GM10847 (cell line): ENCODE data around the gene MVB12A.

Experiments used
- POLR2A ChIP-seq: IDR thresholded peaks from 2 replicates; pipeline ENCODE4 v1.6.1; 2011; ENCODE audit not compliant: insufficient read length; ENCODE audit errors: extremely low read depth

MVB12A gene

DNA sequence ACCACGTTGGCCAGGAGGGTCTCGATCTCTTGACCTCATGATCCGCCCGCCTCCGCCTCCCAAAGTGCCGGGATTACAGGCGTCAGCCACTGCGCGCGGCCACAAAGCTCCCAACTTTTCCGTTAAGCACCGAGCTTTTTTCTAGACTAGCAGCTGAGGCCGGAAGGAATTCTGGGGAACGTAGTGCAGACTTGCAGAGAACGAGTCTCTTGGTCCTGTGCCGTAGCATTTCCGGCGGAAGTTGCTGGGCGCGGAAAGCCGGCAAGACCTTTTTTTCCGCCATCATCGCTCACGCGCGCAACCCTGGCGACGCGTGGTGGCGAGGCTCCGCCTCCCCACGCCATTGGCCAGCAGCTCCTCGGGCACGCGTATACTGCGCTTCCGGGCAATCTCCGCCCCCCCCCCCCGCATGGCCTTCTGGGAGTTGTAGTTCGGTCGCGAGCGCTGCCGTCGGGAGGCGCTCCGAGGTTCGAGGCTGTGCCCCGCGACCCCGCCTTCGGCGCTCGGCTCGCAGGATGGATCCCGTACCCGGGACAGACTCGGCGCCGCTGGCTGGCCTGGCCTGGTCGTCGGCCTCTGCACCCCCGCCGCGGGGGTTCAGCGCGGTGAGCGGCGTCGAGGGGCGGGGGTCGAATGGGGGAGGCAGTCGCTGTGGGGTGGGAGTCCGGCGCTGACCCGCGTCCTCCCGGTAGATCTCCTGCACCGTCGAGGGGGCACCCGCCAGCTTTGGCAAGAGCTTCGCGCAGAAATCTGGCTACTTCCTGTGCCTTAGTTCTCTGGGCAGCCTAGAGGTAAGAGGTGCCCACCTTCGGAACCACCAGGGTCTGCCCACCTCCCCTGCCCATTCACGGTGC, at the start of gene MVB12A:
TSS of gene MVB12A (plus strand) at position 427 of the 854 bp plus-strand sequence. CDS start at position 516, 89 bp downstream.
- TF ChIP-seq POLR2A = peak; percentile 38

DNA sequence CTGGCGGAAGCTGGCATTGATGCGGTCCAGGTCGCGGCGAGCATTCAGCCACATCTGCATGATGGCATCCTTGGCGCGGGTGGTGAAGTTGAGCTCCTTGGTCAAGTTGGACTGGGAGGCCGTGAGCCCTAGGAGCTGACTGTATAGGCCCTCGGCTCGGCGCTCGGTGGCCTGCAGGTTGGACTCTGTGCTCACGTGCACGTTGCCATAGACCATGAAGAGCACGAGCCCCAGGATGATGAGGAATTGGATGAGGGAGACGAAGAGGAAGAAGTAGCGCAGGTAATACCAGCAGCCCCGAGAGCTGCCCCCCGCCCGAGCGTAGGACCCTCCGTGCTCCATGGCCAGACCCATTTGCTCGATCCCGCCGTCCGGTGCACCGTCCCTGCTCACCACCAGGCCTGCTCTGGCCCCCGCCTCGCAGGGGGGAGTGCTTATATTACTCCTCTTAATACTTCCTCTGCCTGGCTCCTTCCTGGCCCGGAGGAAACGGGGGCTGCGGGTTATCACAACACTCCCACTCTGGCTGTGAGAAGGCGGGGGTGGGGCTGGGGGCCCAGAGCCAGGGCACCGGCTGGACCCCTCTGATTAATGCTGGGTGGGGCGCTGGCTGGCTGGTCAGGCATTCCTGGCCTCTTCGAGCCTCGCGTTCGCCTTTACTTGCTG, 42.8 kb upstream of the MVB12A start, which contains the start of gene PLVAP:
TSS of gene PLVAP (minus strand) at position 408 of the 666 bp plus-strand sequence. CDS start at position 354, 54 bp downstream.
- no peak for TF ChIP-seq POLR2A

DNA sequence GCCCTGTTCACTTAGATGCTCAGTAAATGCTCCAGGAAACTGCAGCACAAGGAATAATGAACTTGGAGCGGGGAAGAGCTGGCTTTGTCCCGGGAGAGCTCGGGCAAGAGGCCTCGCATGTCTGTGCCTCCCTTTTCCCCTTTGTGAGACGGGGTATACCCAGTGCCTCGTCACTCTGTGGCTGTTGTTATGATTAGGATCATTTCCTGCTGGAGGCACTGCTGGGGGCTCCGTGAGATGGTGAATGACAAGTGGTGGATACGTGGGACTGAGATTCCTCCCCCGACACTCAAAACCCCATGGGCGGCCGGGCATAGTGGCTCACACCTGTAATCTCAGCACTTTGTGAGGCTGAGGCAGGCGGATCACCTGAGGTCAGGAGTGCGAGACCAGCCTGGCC, 41.6 kb upstream of the MVB12A start:
- TF ChIP-seq POLR2A = no peak

DNA sequence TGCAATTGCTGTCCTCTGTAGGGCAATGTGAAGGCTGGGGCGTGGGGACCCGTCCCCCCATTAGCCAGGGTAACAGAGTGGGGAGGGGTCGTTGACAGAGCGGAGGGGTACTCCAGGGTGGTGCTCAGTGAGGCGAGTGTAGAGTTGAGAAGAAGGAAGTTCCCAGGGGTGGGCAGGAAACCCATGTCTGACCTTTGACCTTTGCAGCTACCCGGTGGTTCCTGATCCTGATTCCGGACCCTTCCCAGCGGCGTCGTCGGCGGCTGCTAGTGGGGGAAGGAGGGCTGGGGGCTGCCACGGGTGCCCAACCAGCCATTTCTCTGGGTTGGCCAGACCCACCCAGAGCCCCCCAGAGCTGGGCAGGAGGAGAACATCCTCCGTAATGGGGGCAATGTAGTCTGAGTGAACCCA, 40.6 kb upstream of the MVB12A start:
- TF ChIP-seq POLR2A = no peak

DNA sequence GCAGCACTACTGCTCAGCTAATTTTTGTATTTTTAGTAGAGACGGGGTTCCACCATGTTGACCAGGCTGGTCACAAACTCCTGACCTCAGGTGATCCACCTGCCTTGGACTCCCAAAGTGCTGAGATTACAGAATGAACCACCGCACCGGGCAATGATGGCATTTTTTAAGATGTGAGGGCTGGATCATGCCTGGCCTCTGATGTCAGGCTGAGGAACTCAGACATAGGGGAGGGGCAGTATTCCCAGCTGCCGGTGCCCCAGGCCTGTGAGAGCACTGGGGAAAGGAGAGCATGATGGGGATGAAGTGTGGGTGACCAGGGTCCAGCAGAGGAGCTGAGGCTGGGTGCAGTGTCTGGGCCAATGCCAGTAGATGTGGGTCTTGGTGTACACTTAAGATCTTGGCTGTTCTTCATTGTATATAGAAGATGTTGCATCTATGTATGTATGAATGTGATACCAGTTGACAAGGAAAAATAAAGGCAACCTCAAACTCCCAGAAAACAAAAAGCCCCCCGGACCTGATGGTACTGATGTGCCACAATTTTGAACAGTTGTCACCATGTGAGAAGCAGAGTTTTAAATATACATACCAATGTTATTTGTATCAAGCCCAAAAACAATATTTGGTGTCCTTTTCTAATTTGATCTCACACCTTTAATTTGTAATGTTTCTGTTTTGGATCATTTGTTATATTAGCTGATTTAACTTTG, 39.3 kb upstream of the MVB12A start:
- no peak for TF ChIP-seq POLR2A

DNA sequence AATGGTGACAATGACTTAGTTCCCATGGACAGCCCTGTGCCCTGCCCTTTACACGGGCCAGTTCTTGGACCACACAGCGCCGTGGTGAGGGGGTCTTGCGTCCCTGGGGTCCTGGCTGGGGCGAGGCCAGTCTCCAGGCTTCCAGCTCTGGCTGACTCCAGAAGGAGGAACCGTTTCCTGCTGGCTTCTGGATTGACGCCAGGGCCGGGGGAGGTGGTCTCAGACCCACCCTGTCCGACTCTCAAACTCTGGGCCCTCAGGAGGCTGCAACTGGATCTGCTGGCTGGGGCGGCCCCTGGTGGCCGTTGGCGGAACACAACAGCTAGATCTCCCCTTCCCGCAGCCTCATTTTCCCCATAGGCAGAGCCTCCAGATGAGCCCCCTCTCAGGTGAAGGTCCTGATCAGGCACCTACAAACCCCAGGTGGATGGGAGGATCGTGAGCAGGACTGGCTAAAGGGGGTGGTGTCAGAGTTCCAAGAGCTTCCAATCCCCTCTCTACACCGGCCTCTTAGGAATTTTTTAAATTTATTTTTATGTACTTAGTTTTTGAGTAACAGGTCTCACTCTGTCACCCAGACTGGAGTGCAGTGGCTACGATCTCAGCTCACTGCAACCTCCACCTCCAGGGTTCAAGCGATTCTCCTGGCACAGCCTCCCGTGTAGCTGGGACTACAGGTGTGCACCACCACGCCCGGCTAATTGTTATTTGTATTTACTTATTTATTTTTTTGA, 33.8 kb upstream of the MVB12A start:
- no peak for TF ChIP-seq POLR2A

DNA sequence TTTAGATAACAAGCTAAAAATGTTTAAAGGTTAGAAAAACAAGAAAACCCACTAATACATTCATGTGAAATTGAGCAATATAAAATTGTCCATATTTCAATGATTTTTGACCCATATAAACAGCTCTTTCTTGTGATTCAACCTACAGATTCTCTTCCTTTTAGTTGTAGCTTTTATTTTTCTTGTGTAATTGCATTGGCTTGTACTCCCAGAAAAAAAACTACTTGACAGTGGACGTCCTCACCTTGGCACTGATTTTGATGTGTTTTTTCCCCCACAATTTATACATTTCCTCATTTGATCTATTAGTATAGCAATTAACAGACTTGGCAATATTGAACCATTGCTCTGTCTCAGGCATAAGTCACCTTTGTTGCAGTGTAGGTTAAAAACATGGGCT, 30.6 kb upstream of the MVB12A start:
- no peak for TF ChIP-seq POLR2A

DNA sequence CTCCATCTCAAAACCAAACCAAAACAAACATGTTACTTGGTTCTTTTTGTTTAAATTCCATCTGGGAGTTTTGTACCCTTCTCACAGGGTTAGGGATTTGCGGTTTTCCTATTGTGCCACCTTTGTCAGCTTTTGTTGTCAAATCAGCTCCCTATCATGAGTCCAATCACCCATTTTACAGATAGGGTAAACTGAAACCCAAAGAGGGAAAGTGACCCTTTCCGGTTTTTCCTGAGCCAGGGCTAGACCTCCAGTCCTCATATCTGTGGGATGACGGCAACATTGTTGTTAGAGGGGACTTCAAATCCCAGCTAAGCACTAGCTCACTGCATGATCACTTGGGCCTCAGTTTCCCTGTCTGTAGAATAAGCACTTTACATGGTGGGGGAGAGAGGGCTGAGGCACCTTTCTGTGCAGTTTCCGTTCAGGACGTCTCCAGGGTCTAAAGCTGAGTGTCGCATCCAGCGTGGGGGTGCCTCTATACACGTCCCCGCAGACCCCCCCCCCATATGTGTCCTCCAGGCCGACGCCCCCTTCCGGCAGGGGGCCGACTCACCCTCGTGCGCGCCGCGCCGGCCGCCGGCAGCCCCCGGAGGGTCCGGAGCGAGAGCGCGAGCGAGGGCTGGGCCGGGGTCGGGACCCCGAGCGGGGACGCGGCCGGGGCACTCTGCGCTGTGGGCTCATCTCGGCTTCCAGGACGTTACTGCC, 29.7 kb upstream of the MVB12A start:
- TF ChIP-seq POLR2A = no peak

DNA sequence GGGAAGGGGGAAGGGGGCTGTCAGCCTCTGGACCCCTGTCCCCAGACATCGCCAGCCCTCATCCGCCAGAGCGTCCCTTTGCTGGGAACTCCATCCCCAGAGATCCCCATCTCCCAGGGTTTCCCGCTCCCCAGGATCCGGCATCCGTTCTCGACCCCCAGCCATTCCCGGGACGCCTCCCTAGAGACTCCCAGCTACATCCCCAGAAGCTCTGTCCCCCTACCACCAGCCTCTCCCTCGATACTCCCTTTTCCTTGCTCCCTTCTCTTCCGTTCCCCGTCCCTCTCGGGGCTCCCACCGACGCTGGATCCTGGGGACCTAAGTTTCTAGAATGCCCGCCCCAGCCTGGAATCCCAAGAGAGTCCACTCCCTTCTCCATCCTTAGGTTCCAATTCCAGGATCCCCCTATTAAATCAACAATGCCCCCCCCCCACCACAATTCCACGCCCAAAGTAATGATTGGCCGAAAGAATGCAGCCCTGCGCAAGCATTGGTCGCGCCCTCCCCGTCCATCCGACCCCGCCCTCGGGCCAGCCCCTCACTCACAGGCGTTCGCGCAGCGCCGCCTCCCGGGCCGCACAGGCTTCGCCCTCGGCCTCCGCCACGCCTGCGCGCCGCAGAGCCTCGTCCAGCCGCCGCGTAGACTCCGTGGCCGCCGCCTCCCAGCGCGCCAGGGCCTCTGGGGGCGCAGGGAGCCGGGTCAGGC, 29.0 kb upstream of the MVB12A start:
- TF ChIP-seq POLR2A = peak; percentile 16

DNA sequence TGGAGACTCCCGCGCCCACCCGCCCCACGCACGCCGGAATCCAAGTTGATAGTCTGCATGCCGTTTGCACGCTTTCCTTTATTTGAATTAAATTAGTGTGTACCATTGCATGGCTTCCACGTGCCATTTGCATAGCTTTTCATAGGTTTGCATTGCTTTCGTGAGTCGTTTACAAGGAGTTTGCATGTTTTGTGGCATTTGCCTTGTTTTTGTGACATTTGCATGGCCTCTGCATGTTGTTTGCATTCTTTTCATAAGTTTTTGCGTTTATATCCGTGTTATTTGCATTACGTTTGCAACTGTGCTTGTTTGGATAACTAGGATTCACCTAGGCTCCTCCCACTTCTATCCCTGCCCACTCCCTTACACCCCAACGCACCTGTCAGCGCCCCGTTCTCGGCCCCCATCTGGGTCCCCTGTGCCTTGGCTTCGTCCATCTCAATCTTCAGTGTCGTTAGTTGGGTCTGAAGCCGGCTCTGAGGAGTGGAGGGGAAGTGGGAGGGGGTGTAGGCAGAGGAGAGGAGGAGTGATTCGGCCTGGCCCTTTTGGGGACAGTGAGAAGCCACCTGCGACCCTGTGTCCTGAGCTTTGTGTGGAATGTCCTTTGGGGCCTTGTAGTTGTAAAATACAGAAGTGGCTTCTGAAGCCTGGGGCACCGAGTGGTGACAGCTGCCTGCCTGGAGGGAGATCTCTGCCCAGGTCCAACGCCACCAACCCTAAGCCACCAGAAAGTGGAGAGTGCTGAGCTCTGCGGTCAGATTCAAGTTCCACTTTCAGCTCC, 28.3 kb upstream of the MVB12A start:
- no peak for TF ChIP-seq POLR2A

DNA sequence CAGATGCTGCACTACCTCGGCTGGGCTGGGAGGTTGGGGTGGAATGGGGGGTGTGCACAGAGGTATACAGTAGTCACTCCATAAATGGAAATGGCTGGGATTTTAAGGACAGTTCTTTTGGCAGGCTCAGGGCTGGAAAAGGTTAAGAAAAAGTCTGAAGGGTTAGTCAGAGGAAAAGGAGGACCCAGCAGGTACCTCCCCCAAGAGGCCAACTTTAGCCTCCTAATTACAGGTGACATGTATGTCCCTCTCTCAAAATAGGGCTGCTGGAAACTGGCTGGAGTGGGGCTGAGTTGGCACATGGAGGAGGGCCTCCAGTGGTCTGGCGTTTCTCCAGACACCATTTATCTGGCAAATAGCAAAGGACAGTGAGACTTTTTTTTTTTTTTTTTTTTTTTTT, 26.8 kb upstream of the MVB12A start:
- no peak for TF ChIP-seq POLR2A

DNA sequence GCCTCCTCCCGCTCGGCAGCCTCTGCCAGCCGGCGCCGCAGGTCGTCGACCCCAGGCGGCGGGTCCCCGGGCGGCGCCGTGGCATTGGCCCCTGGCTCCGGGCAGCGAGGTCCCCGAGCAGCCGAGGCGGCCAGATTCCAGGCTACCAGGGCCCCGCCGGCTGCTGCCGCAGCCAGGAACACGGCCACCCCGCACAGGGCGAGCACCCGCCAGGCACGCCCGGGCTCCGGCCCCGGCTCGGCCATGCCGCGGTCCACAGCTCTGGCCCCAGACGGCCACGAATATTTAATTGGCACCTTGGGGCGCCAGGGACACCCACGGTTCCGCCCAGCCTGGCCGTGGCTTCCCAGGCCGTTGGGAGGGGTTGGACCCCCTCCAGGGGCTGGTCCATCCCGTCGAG, 25.9 kb upstream of the MVB12A start, which contains the start of gene CCDC194:
TSS of gene CCDC194 (minus strand) at position 283 of the 400 bp plus-strand sequence. CDS start at position 245, 38 bp downstream.
- no peak for TF ChIP-seq POLR2A

DNA sequence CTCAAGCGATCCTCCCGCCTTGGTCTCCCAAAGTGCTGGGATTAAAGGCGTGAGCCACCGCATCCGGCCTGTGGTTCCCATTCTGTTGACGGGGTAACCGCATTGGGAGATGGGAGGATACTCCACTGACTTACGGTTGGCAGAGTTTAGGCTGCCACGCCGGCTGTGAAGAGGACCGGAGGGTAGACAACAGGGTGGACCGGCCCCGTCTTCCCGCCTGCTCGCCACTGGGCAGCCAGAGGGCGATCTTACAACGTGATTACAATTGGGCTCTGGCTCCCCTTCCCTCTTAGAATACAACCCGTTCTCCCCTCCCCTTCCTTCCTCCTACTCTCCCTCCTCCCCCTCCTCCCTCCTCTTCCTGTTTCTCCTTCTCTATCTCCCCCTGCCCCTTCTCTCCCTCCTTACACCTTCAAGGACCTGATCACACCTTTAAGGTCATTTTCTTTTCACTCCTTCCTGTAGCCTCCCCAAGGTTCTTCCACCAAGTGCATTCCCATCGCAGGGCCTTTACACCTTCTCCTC, 24.9 kb upstream of the MVB12A start:
- no peak for TF ChIP-seq POLR2A
